Activated CD8-positive, alpha-beta T cell treated with anti-CD3 and anti-CD28 coated beads, Interleukin-2, amount 10 ng/mL, durations not matched to agents 7 days and 5 days (primary cell): ENCODE measurements around the gene LTA4H. TPM values are rescaled to one million over a fixed set of nuclear protein-coding genes. Genes with fewer than 3 reads are reported as not detected.

Experiments used
- ATAC-seq: fragments of 150-1000 bp; cut with Tn5 transposase; one replicate; pipeline ENCODE4 v1.10.0; 2021; ENCODE audit warnings: moderate library complexity
- CTCF ChIA-PET: fragments of 350-600 bp; sonication (Branson Sonifier 250); formaldehyde crosslinking; loops from one replicate; lab custom pipeline; 2021; ENCODE audit warnings: antibody characterized with exemption; lab: Charles Lee
- POLR2A ChIA-PET: fragments of 350-600 bp; sonication (Branson Sonifier 250); formaldehyde crosslinking; loops from one replicate; lab custom pipeline; 2021; ENCODE audit warnings: antibody characterized with exemption; lab: Charles Lee
- DNase-seq: peaks from one replicate; pipeline ENCODE4 v3.0.0-alpha.2; 2020
- H3K27ac Mint-ChIP-seq: one replicate; pipeline ENCODE4 v1.8.0; 2021; ENCODE audit warnings: mild to moderate bottlenecking, mixed read lengths
- H3K27me3 Mint-ChIP-seq: one replicate; pipeline ENCODE4 v1.8.0; 2021; ENCODE audit warnings: low read depth, mixed read lengths
- H3K36me3 Mint-ChIP-seq: one replicate; pipeline ENCODE4 v1.8.0; 2021; ENCODE audit warnings: low read depth, mixed read lengths
- H3K4me1 Mint-ChIP-seq: one replicate; pipeline ENCODE4 v1.8.0; 2021; ENCODE audit warnings: low read depth, mixed read lengths
- H3K4me3 Mint-ChIP-seq: one replicate; pipeline ENCODE4 v1.8.0; 2021; ENCODE audit warnings: mild to moderate bottlenecking, mixed read lengths
- H3K9me3 Mint-ChIP-seq: one replicate; pipeline ENCODE4 v1.8.0; 2022; ENCODE audit warnings: mixed read lengths; ENCODE audit not compliant: insufficient read depth
- total RNA-seq, 2 experiments: library from RNA; stranded (reverse); gene quantifications; one replicate each; pipeline ENCODE4 v1.2.3, GENCODE V29; 2021

Gene LTA4H
- total RNA-seq, 2 experiments from 2014 or later, result 44.5 to 48.8 TPM

DNA sequence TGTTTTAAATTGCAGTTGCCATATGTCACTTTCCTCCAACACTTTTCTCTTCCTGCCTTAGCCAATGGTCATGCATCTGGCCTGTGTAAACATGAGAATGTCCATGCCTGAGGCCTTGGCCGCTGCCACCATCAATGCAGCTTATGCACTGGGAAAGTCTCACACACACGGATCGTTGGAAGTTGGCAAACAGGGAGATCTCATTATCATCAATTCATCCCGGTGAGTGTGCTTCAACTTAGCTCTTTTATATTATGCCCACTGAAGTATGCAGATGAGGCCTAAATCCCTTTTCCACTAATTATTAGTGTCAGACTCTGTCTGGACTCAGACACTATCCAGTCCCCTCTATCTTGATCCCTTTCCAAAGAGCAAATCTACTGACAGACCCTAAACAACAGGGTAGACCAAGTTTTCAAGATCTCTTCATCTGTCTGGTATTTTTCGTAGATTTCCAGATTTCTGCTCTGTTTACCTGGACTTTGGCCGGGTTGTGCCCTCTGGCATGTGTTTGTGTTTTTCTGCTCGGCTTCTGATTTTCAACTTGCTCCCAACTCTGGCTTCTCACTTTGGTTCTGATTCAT, 69.0 kb downstream of the LTA4H start:
- Mint-ChIP-seq H3K27ac (no peak overlapping the region), H3K4me3 (no peak overlapping the region), H3K9me3 (no peaks in the 10 kb centered on the region), H3K4me1 (no peaks in the 10 kb centered on the region), H3K27me3 (no peaks in the 10 kb centered on the region), H3K36me3 (no peaks in the 10 kb centered on the region)
- DNase-seq (no peak), ATAC-seq (no peak)
- CTCF ChIA-PET, result interaction anchor here (1.1 to 2.5 kb wide), 2 partner anchors 32 to 48 kb away, joined by 4 to 8 read pairs; no protein-coding TSS in a partner anchor
- POLR2A ChIA-PET, result no interaction called here

GRCh38 chr12:95963096-95963495, 72.3 kb downstream of the LTA4H start:
- no peaks in the 10 kb centered on the region for H3K9me3 Mint-ChIP-seq
- H3K27ac Mint-ChIP-seq, result no peak overlapping the region
- DNase-seq (no peak), ATAC-seq (peak; percentile 49)
- H3K36me3 Mint-ChIP-seq, result no peaks in the 10 kb centered on the region
- H3K27me3 Mint-ChIP-seq, result no peaks in the 10 kb centered on the region
- H3K4me3 Mint-ChIP-seq, result no peak overlapping the region
- ChIA-PET CTCF (interaction anchor here (0.9 kb wide), 1 partner anchor 36 kb away, joined by 4 read pairs; no protein-coding TSS in a partner anchor), POLR2A (interaction anchor here (0.8 kb wide), 1 partner anchor 43 kb away, joined by 3 read pairs; no protein-coding TSS in a partner anchor)
- H3K4me1 Mint-ChIP-seq, result no peaks in the 10 kb centered on the region

- H3K27ac Mint-ChIP-seq, result no peak overlapping the region
- no peaks in the 10 kb centered on the region for H3K4me1 Mint-ChIP-seq
- DNase-seq (no peak), ATAC-seq (no peak)
- CTCF ChIA-PET, result interaction anchor here (0.9 to 1.5 kb wide), 2 partner anchors 15 to 36 kb away, joined by 3 to 5 read pairs (median 4); no protein-coding TSS in a partner anchor
- no peaks in the 10 kb centered on the region for H3K27me3 Mint-ChIP-seq
- H3K4me3 Mint-ChIP-seq, result no peak overlapping the region
- no peaks in the 10 kb centered on the region for H3K9me3 Mint-ChIP-seq
- POLR2A ChIA-PET, result interaction anchor here (0.8 kb wide), 1 partner anchor 44 kb away, joined by 3 read pairs; no protein-coding TSS in a partner anchor
- no peaks in the 10 kb centered on the region for H3K36me3 Mint-ChIP-seq
Observed at GRCh38 chr12:95962222-95962621, 73.2 kb downstream of the LTA4H start.

GRCh38 chr12:95960241-95960640, 75.1 kb downstream of the LTA4H start:
- no peaks in the 10 kb centered on the region for H3K27me3 Mint-ChIP-seq
- H3K36me3 Mint-ChIP-seq, result no peaks in the 10 kb centered on the region
- no peak for DNase-seq
- no peak overlapping the region for H3K27ac Mint-ChIP-seq
- no peaks in the 10 kb centered on the region for H3K9me3 Mint-ChIP-seq
- no peaks in the 10 kb centered on the region for H3K4me1 Mint-ChIP-seq
- no peak for ATAC-seq
- ChIA-PET POLR2A (no interaction called here), CTCF (interaction anchor here (2.8 kb wide), 1 partner anchor 42 kb away, joined by 15 read pairs; no protein-coding TSS in a partner anchor)
- H3K4me3 Mint-ChIP-seq, result no peak overlapping the region

- H3K27ac Mint-ChIP-seq, result no peak overlapping the region
- H3K4me3 Mint-ChIP-seq, result no peak overlapping the region
- no peaks in the 10 kb centered on the region for H3K36me3 Mint-ChIP-seq
- H3K27me3 Mint-ChIP-seq, result no peaks in the 10 kb centered on the region
- CTCF ChIA-PET, result interaction anchor here (2.0 to 2.8 kb wide), 2 partner anchors 40 kb away, joined by 9 to 15 read pairs; no protein-coding TSS in a partner anchor
- H3K9me3 Mint-ChIP-seq, result no peaks in the 10 kb centered on the region
- DNase-seq (no peak), ATAC-seq (peak; percentile 47)
- POLR2A ChIA-PET, result no interaction called here
- H3K4me1 Mint-ChIP-seq, result no peaks in the 10 kb centered on the region
Observed at GRCh38 chr12:95959107-95959506, 76.3 kb downstream of the LTA4H start.

- no peaks in the 10 kb centered on the region for H3K36me3 Mint-ChIP-seq
- H3K27ac Mint-ChIP-seq, result no peak overlapping the region
- no peak overlapping the region for H3K4me3 Mint-ChIP-seq
- H3K27me3 Mint-ChIP-seq, result peaks cover 8% of the 10 kb centered on the region
- no peak for ATAC-seq
- no peaks in the 10 kb centered on the region for H3K9me3 Mint-ChIP-seq
- ChIA-PET POLR2A (interaction anchor here (3.2 kb wide), 1 partner anchor 14 kb away, joined by 10 read pairs; the partner anchor contains the start of genes AMDHD1 and CCDC38), CTCF (interaction anchor here (1.0 to 1.1 kb wide), 2 partner anchors 39 to 42 kb away, joined by 3 read pairs; no protein-coding TSS in a partner anchor)
- H3K4me1 Mint-ChIP-seq, result no peaks in the 10 kb centered on the region
- DNase-seq, result no peak
Observed at GRCh38 chr12:95956557-95957145, 78.7 kb downstream of the LTA4H start.

DNA sequence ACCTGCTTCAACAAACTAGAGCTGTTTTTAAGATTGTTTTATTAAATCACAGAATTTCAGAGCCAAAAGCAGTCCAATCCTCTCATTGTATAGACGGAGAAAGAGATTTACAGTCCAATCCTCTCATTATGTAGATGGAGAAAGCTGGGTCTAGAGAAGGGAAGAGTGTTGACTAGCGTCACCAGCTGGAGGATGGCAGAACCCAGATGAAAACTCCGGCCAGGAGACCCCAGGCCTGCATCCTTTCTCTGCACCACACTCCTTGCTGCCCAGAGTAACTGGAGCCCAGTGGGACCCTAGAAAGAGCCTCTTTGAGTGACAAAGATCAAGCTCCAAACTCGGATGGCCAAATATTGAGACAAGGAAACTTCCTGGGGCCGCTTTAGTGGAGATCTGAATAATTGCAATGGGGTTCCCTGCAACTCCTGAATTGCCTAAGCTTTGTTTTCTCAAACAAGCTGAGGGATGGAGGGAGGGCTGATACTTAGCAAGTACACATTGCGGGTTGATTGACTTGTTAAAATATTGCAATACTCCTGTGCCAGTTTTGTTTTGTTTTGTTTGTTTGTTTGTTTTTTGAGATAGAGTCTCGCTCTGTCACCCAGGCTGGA, 79.7 kb downstream of the LTA4H start:
- ATAC-seq, result no peak
- Mint-ChIP-seq H3K9me3 (no peaks in the 10 kb centered on the region), H3K4me3 (no peak overlapping the region), H3K27ac (no peak overlapping the region), H3K4me1 (no peaks in the 10 kb centered on the region), H3K36me3 (no peaks in the 10 kb centered on the region), H3K27me3 (peaks cover 16% of the 10 kb centered on the region)
- POLR2A ChIA-PET, result interaction anchor here (3.2 kb wide), 1 partner anchor 13 kb away, joined by 10 read pairs; the partner anchor contains the start of genes AMDHD1 and CCDC38
- DNase-seq, result no peak
- CTCF ChIA-PET, result interaction anchor here (2.2 to 2.6 kb wide), 2 partner anchors 13 to 37 kb away, joined by 9 to 16 read pairs; partner anchors contain the start of genes AMDHD1 and CCDC38

DNA sequence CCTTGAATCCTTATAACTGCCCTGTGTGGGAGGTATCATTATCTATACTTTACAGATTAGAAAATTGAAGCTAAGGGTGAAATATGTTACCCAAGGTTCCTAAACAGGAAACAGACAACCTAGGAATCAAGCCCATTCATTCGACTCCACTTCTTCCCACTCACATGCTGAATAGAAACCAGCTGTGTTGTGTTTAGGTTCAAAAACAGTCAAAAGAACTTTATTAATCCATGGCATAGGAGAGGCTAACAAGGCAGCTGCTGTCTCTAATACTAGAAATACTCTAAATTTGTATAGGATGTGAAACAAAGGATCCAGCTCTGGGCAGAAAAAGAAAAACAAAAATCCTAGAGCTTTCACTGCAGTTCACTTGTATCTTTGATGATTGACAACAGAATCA, 82.4 kb downstream of the LTA4H start:
- peaks cover 22% of the 10 kb centered on the region for H3K27me3 Mint-ChIP-seq
- DNase-seq, result no peak
- H3K27ac Mint-ChIP-seq, result no peak overlapping the region
- no peaks in the 10 kb centered on the region for H3K9me3 Mint-ChIP-seq
- H3K4me1 Mint-ChIP-seq, result no peaks in the 10 kb centered on the region
- no peak for ATAC-seq
- no peak overlapping the region for H3K4me3 Mint-ChIP-seq
- no peaks in the 10 kb centered on the region for H3K36me3 Mint-ChIP-seq
- CTCF ChIA-PET, result interaction anchor here (1.2 to 1.7 kb wide), 4 partner anchors 9 to 40 kb away, joined by 3 to 5 read pairs (median 4); partner anchors contain the start of gene CCDC38
- POLR2A ChIA-PET, result interaction anchor here (0.6 kb wide), 1 partner anchor 45 kb away, joined by 3 read pairs; no protein-coding TSS in a partner anchor

DNA sequence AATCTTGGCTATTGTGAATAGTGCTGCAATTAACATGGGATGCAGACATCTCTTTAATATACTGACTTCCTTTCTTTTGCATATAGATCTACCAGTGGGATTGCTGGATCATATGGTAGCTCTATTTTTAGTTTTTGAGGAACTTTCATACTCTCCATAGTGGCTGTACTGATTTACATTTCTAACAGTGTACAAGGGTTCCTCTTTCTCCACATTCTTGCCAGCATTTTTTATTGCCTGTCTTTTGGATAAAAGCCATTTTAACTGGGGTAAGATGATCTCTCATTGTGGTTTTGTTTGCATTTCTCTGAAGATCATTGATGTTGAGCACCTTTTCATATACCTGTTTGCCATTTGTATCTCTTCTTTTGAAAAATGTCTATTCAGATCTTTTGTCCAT, 83.9 kb downstream of the LTA4H start:
- DNase-seq (no peak), ATAC-seq (no peak)
- Mint-ChIP-seq H3K27me3 (peaks cover 22% of the 10 kb centered on the region), H3K27ac (no peak overlapping the region), H3K36me3 (no peaks in the 10 kb centered on the region), H3K4me1 (no peaks in the 10 kb centered on the region), H3K4me3 (no peak overlapping the region), H3K9me3 (no peaks in the 10 kb centered on the region)
- POLR2A ChIA-PET, result interaction anchor here (0.6 kb wide), 1 partner anchor 986 kb away, joined by 3 read pairs; no protein-coding TSS in a partner anchor
- CTCF ChIA-PET, result interaction anchor here (1.7 kb wide), 1 partner anchor 42 kb away, joined by 4 read pairs; no protein-coding TSS in a partner anchor
